ENCODE results near the gene HPGDS.
"Not testable (repeated sequence)": the region's sequence is repeated elsewhere in the genome, so short reads cannot be mapped to it uniquely, and the experiment has no call there.

HPGDS gene

GRCh38 chr4:94306713-94307112 is 35.9 kb downstream of the HPGDS start:
- TF ChIP-seq, protein P1, sequence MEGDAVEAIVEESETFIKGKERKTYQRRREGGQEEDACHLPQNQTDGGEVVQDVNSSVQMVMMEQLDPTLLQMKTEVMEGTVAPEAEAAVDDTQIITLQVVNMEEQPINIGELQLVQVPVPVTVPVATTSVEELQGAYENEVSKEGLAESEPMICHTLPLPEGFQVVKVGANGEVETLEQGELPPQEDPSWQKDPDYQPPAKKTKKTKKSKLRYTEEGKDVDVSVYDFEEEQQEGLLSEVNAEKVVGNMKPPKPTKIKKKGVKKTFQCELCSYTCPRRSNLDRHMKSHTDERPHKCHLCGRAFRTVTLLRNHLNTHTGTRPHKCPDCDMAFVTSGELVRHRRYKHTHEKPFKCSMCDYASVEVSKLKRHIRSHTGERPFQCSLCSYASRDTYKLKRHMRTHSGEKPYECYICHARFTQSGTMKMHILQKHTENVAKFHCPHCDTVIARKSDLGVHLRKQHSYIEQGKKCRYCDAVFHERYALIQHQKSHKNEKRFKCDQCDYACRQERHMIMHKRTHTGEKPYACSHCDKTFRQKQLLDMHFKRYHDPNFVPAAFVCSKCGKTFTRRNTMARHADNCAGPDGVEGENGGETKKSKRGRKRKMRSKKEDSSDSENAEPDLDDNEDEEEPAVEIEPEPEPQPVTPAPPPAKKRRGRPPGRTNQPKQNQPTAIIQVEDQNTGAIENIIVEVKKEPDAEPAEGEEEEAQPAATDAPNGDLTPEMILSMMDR (conservative IDR thresholded peaks at IDR 0.05; ENCODE audit: low read depth): no peak
- CTCF ChIA-PET: no interaction called here
- no peak overlapping the region for H3K27ac ChIP-seq
- POLR2A ChIA-PET (ENCODE audit: low non-redundant PET): no interaction called here
- no peak for DNase-seq (ENCODE audit: low spot score)

- H3K27ac ChIP-seq: no peak overlapping the region
- ChIA-PET POLR2A (ENCODE audit: low non-redundant PET) (no interaction called here), CTCF (interaction anchor here (0.9 kb wide), 1 partner anchor 87 kb away, joined by 3 read pairs; no protein-coding TSS in a partner anchor)
- TF ChIP-seq, protein P1 (conservative IDR thresholded peaks at IDR 0.05; ENCODE audit: low read depth): no peak
- no peak for DNase-seq (ENCODE audit: low spot score)
Observed at GRCh38 chr4:94305466-94306225, 37.0 kb downstream of the HPGDS start.

DNA sequence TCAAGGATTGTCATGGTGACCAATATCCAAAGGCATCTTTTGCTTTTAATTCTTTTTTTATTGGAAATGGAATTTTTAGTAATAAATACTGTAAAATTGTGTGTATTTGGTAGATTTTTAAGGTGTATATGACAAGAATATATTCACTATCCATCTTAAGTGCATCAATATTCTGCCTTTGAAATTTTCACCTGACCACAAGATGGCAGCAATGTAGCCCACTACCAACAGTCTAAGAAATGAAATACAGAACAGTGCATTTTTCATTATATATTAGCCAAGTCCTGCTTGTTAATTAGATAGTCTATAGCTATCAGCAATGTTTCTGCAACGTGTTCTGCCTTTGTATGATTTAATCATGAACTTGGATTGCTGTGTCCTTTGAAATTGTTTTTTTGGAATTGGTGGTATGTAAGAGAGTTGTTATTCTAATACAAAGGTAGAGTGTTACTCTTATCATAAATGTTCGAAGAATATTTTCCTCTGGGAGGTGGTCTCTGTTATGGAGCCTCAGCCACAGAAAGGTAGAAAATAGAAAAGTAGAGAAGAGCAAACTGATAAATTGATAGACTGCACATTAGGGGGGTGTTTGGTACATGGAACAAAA is 38.2 kb downstream of the HPGDS start:
- ChIA-PET CTCF (interaction anchor here (0.8 to 0.9 kb wide), 2 partner anchors 86 to 88 kb away, joined by 3 read pairs; no protein-coding TSS in a partner anchor), POLR2A (ENCODE audit: low non-redundant PET) (no interaction called here)
- peak; percentile 31 for DNase-seq (ENCODE audit: low spot score)
- no peak overlapping the region for H3K27ac ChIP-seq
- TF ChIP-seq, protein P1 (conservative IDR thresholded peaks at IDR 0.05; ENCODE audit: low read depth): peak; percentile 78

- CTCF ChIA-PET: no interaction called here
- TF ChIP-seq, protein P1 (conservative IDR thresholded peaks at IDR 0.05; ENCODE audit: low read depth): no peak
- no peak overlapping the region for H3K27ac ChIP-seq
- POLR2A ChIA-PET (ENCODE audit: low non-redundant PET): no interaction called here
- no peak for DNase-seq (ENCODE audit: low spot score)
Observed at GRCh38 chr4:94302191-94302590, 40.4 kb downstream of the HPGDS start.

- CTCF ChIA-PET: interaction anchor here (0.5 to 0.6 kb wide), 2 partner anchors 9 to 255 kb away, joined by 3 to 4 read pairs; no protein-coding TSS in a partner anchor
Observed at GRCh38 chr4:94298725-94299252, 43.8 kb downstream of the HPGDS start.

GRCh38 chr4:94295473-94295872 is 47.2 kb downstream of the HPGDS start:
- POLR2A ChIA-PET (ENCODE audit: low non-redundant PET): not testable (repeated sequence)

More at GRCh38 chr4:94298725-94299252, 43.8 kb downstream of the HPGDS start:
- peak; percentile 34 for DNase-seq (ENCODE audit: low spot score)
- TF ChIP-seq, protein P1 (conservative IDR thresholded peaks at IDR 0.05; ENCODE audit: low read depth): no peak
- POLR2A ChIA-PET (ENCODE audit: low non-redundant PET): no interaction called here
- H3K27ac ChIP-seq: no peak overlapping the region

GRCh38 chr4:94293981-94294380 is 48.7 kb downstream of the HPGDS start:
- DNase-seq (ENCODE audit: low spot score); H3K27ac ChIP-seq; POLR2A ChIA-PET (ENCODE audit: low non-redundant PET); CTCF ChIA-PET: not testable (repeated sequence)

More at GRCh38 chr4:94295473-94295872, 47.2 kb downstream of the HPGDS start:
- DNase-seq (ENCODE audit: low spot score); H3K27ac ChIP-seq; CTCF ChIA-PET: not testable (repeated sequence)

Data from RWPE1 (cell line).